HG02571 (cell line): ENCODE results near the gene IL1F10.

Experiments used
- ATAC-seq: cut with Tn5 transposase; IDR thresholded peaks from one replicate; pipeline ENCODE4 v1.9.1; 2021; ENCODE audit warnings: mild to moderate bottlenecking, moderate library complexity; ENCODE audit not compliant: unreplicated experiment

The IL1F10 gene

GRCh38 chr2:113111823-113112287 lies 44.1 kb downstream of the IL1F10 start:
- ATAC-seq, result no peak

DNA sequence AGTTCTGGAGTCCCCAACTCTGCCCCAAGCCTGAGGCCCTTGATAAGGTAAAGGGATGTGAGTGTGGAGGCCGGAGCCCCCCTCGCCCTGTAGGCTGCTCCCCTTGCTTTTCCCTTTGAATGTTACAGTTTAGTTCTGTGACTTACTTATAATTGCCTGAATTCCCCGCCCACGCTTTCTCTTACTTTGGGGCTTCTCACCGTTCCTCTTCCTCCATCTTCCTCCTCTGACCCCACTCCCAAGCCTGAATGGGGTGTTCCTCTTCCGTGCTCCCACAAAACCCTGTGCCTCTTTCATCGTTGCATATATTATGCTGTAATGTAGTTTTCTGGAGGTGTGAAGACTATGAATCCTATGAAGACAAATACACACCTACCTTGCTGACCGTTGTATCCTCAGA lies 44.7 kb downstream of the IL1F10 start:
- ATAC-seq, result no peak

GRCh38 chr2:113112871-113113270 lies 45.1 kb downstream of the IL1F10 start:
- no peak for ATAC-seq

DNA sequence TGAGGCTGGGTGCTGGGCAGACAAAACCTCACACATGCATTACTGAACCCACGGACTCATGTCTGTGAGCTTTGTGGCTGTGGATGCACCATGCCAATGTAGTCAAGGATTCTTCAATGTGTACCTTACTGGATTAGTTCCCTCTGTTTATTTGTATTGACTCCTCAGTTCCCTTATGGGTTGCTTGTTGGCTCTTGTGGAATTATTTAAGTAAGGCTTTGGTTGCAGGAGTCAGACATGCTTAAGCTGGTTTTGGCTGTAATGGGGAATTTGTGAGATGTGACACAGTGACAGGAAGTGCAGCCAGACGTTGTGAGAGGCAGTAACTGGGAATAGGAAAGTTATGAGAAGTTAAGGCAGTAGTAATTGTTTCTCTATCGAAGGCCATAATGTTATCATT lies 46.0 kb downstream of the IL1F10 start:
- ATAC-seq, result no peak

- no peak for ATAC-seq
Measured at GRCh38 chr2:113114224-113114945, 46.6 kb downstream of the IL1F10 start.

DNA sequence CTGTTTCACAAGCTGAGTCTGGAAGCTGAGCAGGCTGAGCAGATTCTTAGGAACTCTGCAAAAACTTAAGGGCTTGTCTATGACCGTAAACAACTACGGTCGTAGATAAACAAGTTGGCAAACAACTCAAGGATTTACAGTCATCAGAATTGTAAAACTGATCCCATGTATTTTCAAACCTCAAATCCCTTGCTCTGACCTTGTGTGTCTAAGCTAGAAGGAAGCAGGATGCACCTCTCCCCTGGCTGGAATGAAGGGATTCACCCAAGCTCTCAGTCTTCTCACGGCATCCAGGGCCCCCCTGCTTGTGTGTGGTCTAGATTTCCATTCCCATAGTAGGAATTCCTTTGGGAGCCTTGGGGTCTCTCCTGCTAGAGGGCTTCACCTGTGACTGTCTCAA lies 47.2 kb downstream of the IL1F10 start:
- ATAC-seq, result no peak

- ATAC-seq, result no peak
Measured at GRCh38 chr2:113116100-113116958, 48.6 kb downstream of the IL1F10 start.

DNA sequence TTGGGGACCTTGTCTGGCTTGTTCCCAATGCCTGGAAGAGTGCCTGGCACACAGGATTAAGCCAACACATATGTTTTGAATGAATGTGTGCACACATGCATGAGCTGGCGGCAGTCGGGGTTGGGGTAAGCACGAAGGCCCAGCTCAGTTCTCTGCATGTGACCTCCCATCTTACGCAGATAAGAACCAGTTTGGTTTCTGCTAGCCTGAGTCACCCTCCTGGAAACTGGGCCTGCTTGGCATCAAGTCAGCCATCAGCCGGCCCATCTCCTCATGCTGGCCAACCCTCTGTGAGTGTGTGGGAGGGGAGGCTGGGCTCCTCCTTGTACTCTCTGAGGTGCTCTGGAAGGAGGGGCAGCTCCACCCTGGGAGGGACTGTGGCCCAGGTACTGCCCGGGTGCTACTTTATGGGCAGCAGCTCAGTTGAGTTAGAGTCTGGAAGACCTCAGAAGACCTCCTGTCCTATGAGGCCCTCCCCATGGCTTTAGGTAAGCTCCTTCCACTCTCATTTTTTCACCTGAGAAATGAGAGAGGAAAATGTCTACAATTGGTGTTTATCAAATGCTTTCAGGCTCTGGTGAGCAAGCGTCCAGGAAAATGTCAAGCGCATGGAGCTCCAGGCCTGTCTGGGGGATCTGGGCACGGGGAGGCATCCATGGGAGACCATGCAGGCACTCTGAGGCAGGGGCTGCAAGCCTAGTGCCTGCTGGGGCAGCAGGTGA lies 49.9 kb downstream of the IL1F10 start:
- ATAC-seq, result no peak

GRCh38 chr2:113118263-113118657 lies 50.5 kb downstream of the IL1F10 start:
- no peak for ATAC-seq

DNA sequence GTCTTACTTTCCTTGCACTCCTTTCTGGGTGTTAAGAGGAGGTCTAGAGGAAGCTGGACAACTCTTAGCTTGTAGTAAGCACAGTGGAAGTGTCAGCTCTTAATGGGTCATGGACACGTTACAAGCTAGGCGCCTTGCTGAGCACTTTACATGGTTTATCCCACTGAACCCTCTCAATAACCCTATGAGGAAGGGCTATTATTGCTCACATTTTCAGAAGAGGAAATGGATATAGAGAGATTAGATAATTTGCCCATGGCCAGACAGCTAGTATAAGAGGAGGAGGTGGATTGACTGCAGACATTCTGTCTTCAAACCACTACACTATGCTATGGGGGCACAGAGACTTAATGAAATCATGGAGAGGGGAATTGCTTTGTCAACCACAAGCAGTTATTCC lies 51.3 kb downstream of the IL1F10 start:
- ATAC-seq, result no peak

DNA sequence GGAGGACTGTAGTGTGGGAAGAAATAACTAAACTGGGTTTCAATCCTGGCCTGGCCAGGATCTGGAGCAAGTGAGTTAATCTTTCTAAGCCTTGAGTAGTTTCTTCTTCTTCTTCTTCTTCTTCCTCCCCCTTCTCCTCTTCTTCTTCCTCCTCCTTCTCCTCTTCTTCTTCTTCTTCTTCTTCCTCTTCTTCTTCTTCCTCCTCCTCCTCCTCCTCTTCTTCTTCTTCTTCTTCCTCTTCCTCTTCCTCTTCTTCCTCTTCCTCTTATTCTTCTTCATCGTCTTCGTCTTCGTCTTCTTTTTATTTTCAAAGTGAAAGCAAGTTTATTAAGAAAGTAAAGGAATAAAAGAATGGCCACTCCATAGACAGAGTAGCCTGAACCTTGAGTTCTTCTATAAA lies 53.1 kb downstream of the IL1F10 start:
- no peak for ATAC-seq

GRCh38 chr2:113122364-113122763 lies 54.6 kb downstream of the IL1F10 start:
- no peak for ATAC-seq

DNA sequence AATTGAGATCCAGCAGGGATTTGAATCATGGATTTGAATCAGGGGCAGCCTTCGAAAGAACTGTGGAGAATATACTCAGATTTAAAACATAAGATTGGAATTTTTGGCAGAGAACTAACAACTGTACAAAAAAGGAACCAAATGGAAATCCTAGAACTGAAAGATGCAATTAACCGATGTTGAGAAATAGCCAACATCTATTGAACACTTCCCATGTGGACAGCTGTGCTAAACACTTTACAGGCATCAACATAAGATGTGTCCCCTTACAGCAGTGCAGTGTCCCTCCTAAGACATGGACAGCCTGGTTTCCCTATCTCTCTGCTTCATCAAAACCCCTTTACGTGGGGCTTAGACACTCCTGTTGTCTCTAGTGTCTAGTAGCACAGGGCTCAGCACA lies 56.0 kb downstream of the IL1F10 start:
- ATAC-seq, result no peak

DNA sequence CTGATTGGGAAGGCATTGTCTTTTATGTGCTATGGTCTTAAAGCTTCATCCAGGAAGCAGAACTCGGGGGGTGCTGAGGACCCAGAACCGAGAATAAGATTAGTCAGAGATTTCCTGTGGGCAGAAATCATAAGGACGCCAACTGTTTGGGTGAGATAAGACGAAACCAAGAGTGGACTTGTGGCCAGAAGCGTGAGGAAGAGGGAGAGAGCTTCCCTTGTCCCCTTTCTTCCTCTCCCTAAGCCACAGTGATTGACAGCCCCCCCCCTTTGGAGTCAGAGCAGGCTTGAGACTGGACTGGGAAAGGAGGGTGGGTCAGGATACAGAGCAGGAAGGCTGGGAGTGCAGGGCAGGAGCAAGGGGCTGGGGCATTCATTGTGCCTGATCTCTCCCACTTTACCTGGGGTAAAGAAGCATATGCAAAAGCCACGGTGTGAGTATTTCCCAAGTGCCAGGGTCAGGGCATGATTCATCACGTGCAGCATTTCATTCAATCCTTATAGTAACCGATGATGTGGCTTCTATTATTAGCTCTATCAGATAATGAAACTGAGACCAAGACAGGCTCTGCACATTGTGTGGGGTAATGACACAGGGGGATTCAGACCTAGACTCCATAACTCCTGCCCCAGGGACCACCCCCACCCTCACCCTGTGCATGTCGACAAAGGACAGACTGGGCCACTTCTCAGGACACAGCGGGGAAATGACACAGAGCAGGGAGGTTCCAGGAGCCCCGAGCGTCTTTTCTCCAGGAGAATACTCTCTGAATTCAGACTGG lies 56.6 kb downstream of the IL1F10 start:
- ATAC-seq, result no peak
